GM12875 (cell line): ENCODE data around the gene TUBB.

Source experiments
- H3K4me3 ChIP-seq: one replicate; pipeline ENCODE4 v1.5.1; 2011; ENCODE audit warnings: low read depth, low read length, control low read depth
- CTCF ChIP-seq: IDR thresholded peaks from 2 replicates; pipeline ENCODE4 v1.5.1; 2011; ENCODE audit warnings: low read depth, mild to moderate bottlenecking, control low read depth, inconsistent platforms, low read length, moderate library complexity, borderline replicate concordance; ENCODE audit not compliant: insufficient read depth

TUBB gene

DNA sequence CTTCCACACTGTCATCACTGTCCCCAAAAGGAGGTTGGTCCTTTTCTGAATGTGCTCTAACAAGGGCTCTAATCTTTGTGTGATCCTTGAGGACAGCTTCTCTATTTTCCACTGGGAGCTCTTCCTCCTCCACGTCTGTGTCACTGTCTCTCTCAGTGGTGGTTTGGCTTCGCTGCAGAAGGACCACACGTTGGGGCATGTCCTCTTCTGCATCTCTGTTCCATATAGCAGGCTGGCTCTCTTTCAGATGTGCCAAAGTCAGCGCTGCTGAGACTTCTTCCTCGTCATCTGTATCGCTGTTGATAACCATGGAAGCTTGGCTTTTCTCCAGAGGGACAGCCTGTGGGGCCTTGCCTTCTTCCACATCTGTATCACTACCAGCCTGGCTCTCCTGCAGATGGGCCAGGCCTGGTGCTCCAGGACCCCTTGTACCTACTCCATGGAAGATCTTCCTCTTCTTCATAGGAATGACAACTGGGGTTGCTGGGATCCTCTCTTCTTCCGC, 7.7 kb upstream of the TUBB start:
- no peak overlapping the region for H3K4me3 ChIP-seq
- TF ChIP-seq CTCF: no peak

DNA sequence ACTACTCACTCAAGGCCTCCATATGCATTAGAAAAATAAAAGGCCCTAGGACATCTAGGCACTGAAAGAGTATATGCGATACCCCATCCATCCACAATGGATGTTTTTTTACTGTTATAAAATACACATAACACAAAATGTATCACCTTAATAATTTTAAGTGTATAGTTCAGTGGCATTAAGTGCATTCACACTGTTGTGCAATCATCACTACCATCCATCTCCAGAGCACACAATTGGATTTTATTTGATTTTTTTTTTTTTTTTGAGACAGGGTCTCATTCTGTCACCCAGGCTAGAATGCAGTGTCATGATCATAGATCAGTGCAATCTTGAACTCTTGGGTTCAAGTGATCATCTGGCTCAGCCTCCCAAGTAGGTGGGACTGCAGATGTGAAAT, 5.9 kb upstream of the TUBB start:
- H3K4me3 ChIP-seq: no peak overlapping the region
- no peak for TF ChIP-seq CTCF

GRCh38 chr6:30716879-30717128, 3.3 kb upstream of the TUBB start:
- H3K4me3 ChIP-seq: peak overlapping the region; percentile 56
- no peak for TF ChIP-seq CTCF

DNA sequence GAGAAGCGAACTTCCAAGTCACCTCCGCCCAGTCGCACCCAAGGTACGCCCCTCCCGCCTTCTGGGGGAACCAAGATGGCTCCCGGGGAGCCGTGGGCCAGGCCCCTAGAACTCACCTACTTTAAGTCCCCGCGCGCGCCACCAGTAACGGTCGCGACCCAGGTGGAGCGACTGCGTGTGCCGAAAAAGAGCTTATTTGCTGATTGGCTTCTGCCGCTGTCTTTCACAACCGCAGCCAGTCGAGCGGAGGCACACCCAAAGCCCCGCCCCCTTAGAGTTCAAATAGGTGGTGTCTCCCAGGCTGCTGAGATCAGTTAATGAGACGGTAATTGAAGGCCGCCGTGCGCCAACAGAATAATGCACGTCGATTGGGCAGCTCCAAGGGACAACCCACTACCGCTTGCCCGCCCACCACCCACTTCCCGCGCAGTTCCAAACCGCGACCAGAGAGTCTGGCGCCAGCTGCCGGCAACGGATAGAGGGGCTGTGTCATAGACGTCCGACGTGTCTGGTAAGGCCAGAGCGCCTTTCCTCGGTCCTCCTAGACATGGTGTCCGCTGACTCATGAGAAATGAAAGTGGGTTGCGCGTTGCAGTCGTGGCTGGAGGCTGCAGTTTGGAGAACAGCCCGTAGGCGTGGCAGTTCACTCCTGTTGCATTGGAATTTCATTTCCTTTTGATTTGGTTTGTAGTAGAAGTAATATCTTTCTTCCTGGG, 2.9 kb upstream of the TUBB start, which contains the start of gene MDC1:
Gene MDC1 (minus strand): TSS at position 153 of the 716 bp plus-strand sequence. CDS start 2,106 bp downstream, outside the sequence.
- peak; percentile 25; the same call in 1 of the 2 replicates for TF ChIP-seq CTCF
- peak within 1 kb of the TSS; percentile 56 for H3K4me3 ChIP-seq

- peak overlapping the region; percentile 40 for H3K4me3 ChIP-seq
These were observed 2.1 kb upstream of the TUBB start for GRCh38 chr6:30717845-30718720.

- peak overlapping the region; percentile 48 for H3K4me3 ChIP-seq
- no peak for TF ChIP-seq CTCF
These were observed 796 bp upstream of the TUBB start for GRCh38 chr6:30719356-30719755.

- peak overlapping the region; percentile 68 for H3K4me3 ChIP-seq
- no peak for TF ChIP-seq CTCF
These were observed 616 bp downstream of the TUBB start for GRCh38 chr6:30720738-30721197.
